IMR-90 (cell line): Measurements from ENCODE around the gene CANX. TPM values are rescaled to one million over a fixed set of nuclear protein-coding genes. Genes with fewer than 3 reads are reported as not detected.

Experiments
- ATAC-seq: fragments of 200-7000 bp; cut with Tn5 transposase; 2 replicates; pipeline ENCODE4 v1.9.1; 2020; ENCODE audit warnings: low read depth, mild to moderate bottlenecking, moderate library complexity
- BruUV-seq: library from RNA; stranded (reverse); fragments of 400-500 nt; replicated peaks from 2 replicates; lab custom pipeline; 2021; lab: Mats Ljungman, UMichigan
- CTCF ChIA-PET: fragments of 300-600 bp; formaldehyde crosslinking; extraction: SDS; loops from one replicate; lab custom pipeline; 2021; ENCODE audit warnings: antibody characterized with exemption; lab: Yijun Ruan, JAX
- POLR2A ChIA-PET: fragments of 300-600 bp; sonication (Branson Sonifier 250); formaldehyde crosslinking; loops from one replicate; lab custom pipeline; 2022; ENCODE audit warnings: antibody characterized with exemption; ENCODE audit not compliant: unreplicated experiment; lab: Charles Lee
- DNase-seq: peaks from one replicate; pipeline ENCODE4 v3.0.0; 2013
- H2AFZ ChIP-seq: replicated peaks from 2 replicates; pipeline ENCODE3; 2013; ENCODE audit warnings: low read length, mild to moderate bottlenecking; ENCODE audit not compliant: poor library complexity
- H2AK5ac ChIP-seq: 2 replicates; pipeline ENCODE4 v1.6.1; 2013; ENCODE audit warnings: low read depth, low read length, inconsistent platforms
- H2AK9ac ChIP-seq: replicated peaks from 2 replicates; pipeline ENCODE3; 2013; ENCODE audit warnings: mild to moderate bottlenecking, low read depth, low read length, moderate library complexity; ENCODE audit not compliant: poor library complexity
- H2BK120ac ChIP-seq: 2 replicates; pipeline ENCODE4 v1.6.1; 2013; ENCODE audit warnings: low read depth, low read length, inconsistent platforms
- H2BK15ac ChIP-seq: 3 replicates; pipeline ENCODE4 v1.6.1; 2013; ENCODE audit warnings: low read depth, low read length, inconsistent platforms
- H2BK20ac ChIP-seq: 2 replicates; pipeline ENCODE4 v1.6.1; 2013; ENCODE audit warnings: low read depth, mild to moderate bottlenecking, inconsistent platforms, low read length, moderate library complexity
- H2BK5ac ChIP-seq: 2 replicates; pipeline ENCODE4 v1.6.1; 2013; ENCODE audit warnings: mild to moderate bottlenecking, low read depth, low read length, inconsistent platforms; ENCODE audit not compliant: poor library complexity, severe bottlenecking
- H3K14ac ChIP-seq: replicated peaks from 2 replicates; pipeline ENCODE4 v1.6.1; 2013; ENCODE audit warnings: low read depth, low read length, inconsistent platforms
- H3K18ac ChIP-seq: 2 replicates; pipeline ENCODE4 v1.6.1; 2013; ENCODE audit warnings: low read depth, low read length, control low read depth
- H3K23ac ChIP-seq: 2 replicates; pipeline ENCODE4 v1.6.1; 2013; ENCODE audit warnings: low read depth, low read length, inconsistent platforms
- H3K27ac ChIP-seq: 2 replicates; pipeline ENCODE4 v1.5.1; 2013; ENCODE audit warnings: mild to moderate bottlenecking, control low read depth, low read length; ENCODE audit not compliant: insufficient read depth
- H3K27me3 ChIP-seq: 2 replicates; pipeline ENCODE4 v1.6.1; 2013; ENCODE audit warnings: low read length; ENCODE audit not compliant: control insufficient read depth, insufficient read depth
- H3K36me3 ChIP-seq: 2 replicates; pipeline ENCODE4 v1.6.1; 2013; ENCODE audit warnings: low read length, mixed read lengths; ENCODE audit not compliant: control insufficient read depth, insufficient read depth
- H3K4ac ChIP-seq: 2 replicates; pipeline ENCODE4 v1.6.1; 2013; ENCODE audit warnings: low read depth, low read length, inconsistent platforms
- H3K4me1 ChIP-seq: 2 replicates; pipeline ENCODE4 v1.6.1; 2013; ENCODE audit warnings: low read length, mixed read lengths; ENCODE audit not compliant: control insufficient read depth, insufficient read depth
- H3K4me2 ChIP-seq: 2 replicates; pipeline ENCODE4 v1.6.1; 2013; ENCODE audit warnings: low read depth, mild to moderate bottlenecking, control low read depth, low read length, moderate library complexity
- H3K4me3 ChIP-seq: 2 replicates; pipeline ENCODE4 v1.5.1; 2013; ENCODE audit warnings: low read depth, mild to moderate bottlenecking, control low read depth, low read length, moderate library complexity; ENCODE audit not compliant: insufficient read depth
- H3K56ac ChIP-seq: 2 replicates; pipeline ENCODE4 v1.6.1; 2013; ENCODE audit warnings: low read length, inconsistent platforms; ENCODE audit not compliant: insufficient read depth; ENCODE audit errors: extremely low read depth
- H3K79me1 ChIP-seq, 2 experiments: 2 replicates each; pipeline ENCODE4 v1.6.1; 2013; ENCODE audit warnings: low read length in 2 of 2, inconsistent platforms in 1 of 2, low read depth in 1 of 2
- H3K9ac ChIP-seq: 2 replicates; pipeline ENCODE4 v1.6.1; 2013; ENCODE audit warnings: low read depth, low read length, control low read depth
- H3K9me1 ChIP-seq: 2 replicates; pipeline ENCODE4 v1.6.1; 2013; ENCODE audit warnings: low read length, inconsistent platforms; ENCODE audit not compliant: insufficient read depth
- H3K9me3 ChIP-seq: 2 replicates; pipeline ENCODE4 v1.6.1; 2013; ENCODE audit warnings: low read length; ENCODE audit not compliant: control insufficient read depth, insufficient read depth
- H4K20me1 ChIP-seq: 2 replicates; pipeline ENCODE4 v1.6.1; 2013; ENCODE audit warnings: low read length, inconsistent platforms; ENCODE audit not compliant: insufficient read depth
- H4K5ac ChIP-seq: 2 replicates; pipeline ENCODE4 v1.6.1; 2013; ENCODE audit warnings: mild to moderate bottlenecking, low read depth, low read length, control low read depth
- H4K8ac ChIP-seq, 2 experiments: 2 replicates each; pipeline ENCODE4 v1.6.1; 2013; ENCODE audit warnings: low read depth in 2 of 2, low read length in 2 of 2, control low read depth in 1 of 2, inconsistent platforms in 1 of 2
- H4K91ac ChIP-seq: 2 replicates; pipeline ENCODE4 v1.6.1; 2013; ENCODE audit warnings: low read depth, low read length, inconsistent platforms; ENCODE audit not compliant: insufficient read depth
- BHLHE40 ChIP-seq: fragments of 150-350 bp; IDR thresholded peaks from 2 replicates; pipeline ENCODE4 v1.6.1; 2016; ENCODE audit warnings: mild to moderate bottlenecking, low read depth, low read length
- FOS ChIP-seq: fragments of 150-350 bp; IDR thresholded peaks from 2 replicates; pipeline ENCODE4 v1.6.1; 2016; ENCODE audit warnings: low read depth, low read length
- MAFK ChIP-seq: IDR thresholded peaks from 2 replicates; pipeline ENCODE4 v1.6.1; 2012; ENCODE audit warnings: low read depth, low read length, improper control_type of control experiment
- MAZ ChIP-seq: IDR thresholded peaks from 2 replicates; pipeline ENCODE4 v1.6.1; 2012; ENCODE audit warnings: low read depth, mild to moderate bottlenecking, low read length, improper control_type of control experiment, moderate library complexity, borderline replicate concordance
- WGBS, 2 experiments: methylation state at CpG; one replicate each; pipeline versions ENCODE4 v1.1.5 to v1.1.7; 2013; ENCODE audit warnings: missing lambda C conversion rate in 2 of 2; ENCODE audit not compliant: insufficient read length in 1 of 2; ENCODE audit errors: extremely low coverage in 2 of 2; 5-methylcytosine and 5-hydroxymethylcytosine counted together
- dilution Hi-C: fragments of 300-500 bp; cut with HindIII; formaldehyde crosslinking; loops from one replicate; pipeline ENCODE4 v1.14.3; 2018; ENCODE audit warnings: low sequenced_read_pairs; ENCODE audit not compliant: unreplicated experiment
- in situ Hi-C: fragments of 300-500 bp; cut with MboI; formaldehyde crosslinking; loops from 3 replicates; pipeline ENCODE4 v1.14.3; 2019; ENCODE audit warnings: low sequenced_read_pairs, inconsistent platforms, mixed read lengths
- intact Hi-C: fragments of 100-400 bp; cut with micrococcal nuclease; formaldehyde crosslinking; loops from 2 replicates; pipeline ENCODE4 v1.10.0; 2022
- polyA plus RNA-seq, 3 experiments: library from polyadenylated mRNA; depleted of rRNA; stranded (reverse); fragments of >200 nt; gene quantifications; 2 replicates each; pipeline ENCODE4 v1.2.3, GENCODE V29; 2012; ENCODE audit warnings: low replicate concordance in 1 of 3
- total RNA-seq: library from RNA; depleted of rRNA; stranded (reverse); fragments of >200 nt; gene quantifications from 2 replicates; pipeline ENCODE4 v1.2.3, GENCODE V29; 2012
- TF ChIP-seq, protein P1 (sequence below): fragments of 150-350 bp; IDR thresholded peaks from 2 replicates; pipeline ENCODE4 v1.6.1; 2017; ENCODE audit warnings: mild to moderate bottlenecking, antibody characterized with exemption, low read length, low read depth
- TF ChIP-seq, protein P2 (sequence below): conservative IDR thresholded peaks from 2 replicates; pipeline ENCODE4 v1.5.1; 2012; ENCODE audit warnings: mild to moderate bottlenecking, low read depth, low read length, improper control_type of control experiment

The CANX gene
- total and polyA plus RNA-seq, 2 of the 4 experiments (the other 2 are of a cell fraction) = 216 to 345 TPM

DNA sequence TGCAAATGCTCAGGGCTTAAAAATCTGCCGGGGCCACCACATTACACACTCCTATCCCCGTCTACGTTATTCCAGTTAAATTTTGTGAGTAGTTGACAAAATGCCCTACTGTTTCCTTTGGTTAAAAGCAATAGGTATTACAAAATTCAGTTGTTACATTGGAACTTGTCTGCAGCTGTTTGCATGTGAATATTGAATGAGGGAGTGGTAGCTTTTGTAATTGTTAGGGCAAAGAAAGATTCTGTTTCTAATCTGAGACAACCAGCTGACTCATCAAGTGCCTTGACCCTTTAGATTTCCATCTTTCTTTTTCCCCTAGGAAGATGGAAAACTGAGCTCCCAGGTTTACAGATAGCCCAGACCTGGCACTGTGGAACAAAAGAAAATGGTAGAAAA is 64.0 kb downstream of the CANX start:
- Histone ChIP-seq H3K4me3 (no peak overlapping the region), H3K18ac (no peak overlapping the region), H3K23ac (no peak overlapping the region), H2AK5ac (no peak overlapping the region), H3K4me1 (peaks cover 39% of the 10 kb centered on the region), H2AK9ac (no peak overlapping the region), H3K27me3 (no peaks in the 10 kb centered on the region), H3K9me1 (peaks cover 35% of the 10 kb centered on the region), H3K9ac (no peak overlapping the region), H3K56ac (no peak overlapping the region), H2BK20ac (no peak overlapping the region), H2AFZ (no peak overlapping the region), H2BK5ac (peak overlapping the region; percentile 14), H4K91ac (no peak overlapping the region), H4K5ac (no peak overlapping the region), H2BK15ac (no peak overlapping the region), H3K9me3 (no peaks in the 10 kb centered on the region), H3K4ac (no peak overlapping the region), H2BK120ac (no peak overlapping the region), H3K36me3 (peaks cover 17% of the 10 kb centered on the region), H3K14ac (0 out of 2 replicates have a peak overlapping the region, but pooled peaks have one; percentile 2), H4K8ac (no peak overlapping the region), H3K27ac (peak overlapping the region; percentile 23; the same call in 1 of the 2 replicates), H3K79me1 (peaks cover 37 to 76% of the 10 kb centered on the region in 2 experiments), H4K20me1 (peaks cover 59% of the 10 kb centered on the region), H3K4me2 (peak overlapping the region; percentile 57)
- peak; percentile 75 for DNase-seq
- intact Hi-C loops (loop anchor here (1.0 to 2.0 kb wide), 2 partner anchors 30 to 34 kb away; partner anchors contain the start of gene MAML1), dilution Hi-C loops (no loop called here), in situ Hi-C loops (no loop called here)
- BruUV-seq = no TSS peak
- no CpG with 5 or more reads among the region's 3 CpGs for WGBS, 2 experiments
- peak; percentile 25 for ATAC-seq
- POLR2A ChIA-PET = no interaction called here
- TF ChIP-seq MAZ (0 out of 2 replicates have a peak, but pooled peaks have one; percentile 3), BHLHE40 (no peak), FOS (peak; percentile 41; the same call in 1 of the 2 replicates), MAFK (peak; percentile 78)
- TF ChIP-seq, protein P1, sequence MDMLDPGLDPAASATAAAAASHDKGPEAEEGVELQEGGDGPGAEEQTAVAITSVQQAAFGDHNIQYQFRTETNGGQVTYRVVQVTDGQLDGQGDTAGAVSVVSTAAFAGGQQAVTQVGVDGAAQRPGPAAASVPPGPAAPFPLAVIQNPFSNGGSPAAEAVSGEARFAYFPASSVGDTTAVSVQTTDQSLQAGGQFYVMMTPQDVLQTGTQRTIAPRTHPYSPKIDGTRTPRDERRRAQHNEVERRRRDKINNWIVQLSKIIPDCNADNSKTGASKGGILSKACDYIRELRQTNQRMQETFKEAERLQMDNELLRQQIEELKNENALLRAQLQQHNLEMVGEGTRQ = no peak
- TF ChIP-seq, protein P2, sequence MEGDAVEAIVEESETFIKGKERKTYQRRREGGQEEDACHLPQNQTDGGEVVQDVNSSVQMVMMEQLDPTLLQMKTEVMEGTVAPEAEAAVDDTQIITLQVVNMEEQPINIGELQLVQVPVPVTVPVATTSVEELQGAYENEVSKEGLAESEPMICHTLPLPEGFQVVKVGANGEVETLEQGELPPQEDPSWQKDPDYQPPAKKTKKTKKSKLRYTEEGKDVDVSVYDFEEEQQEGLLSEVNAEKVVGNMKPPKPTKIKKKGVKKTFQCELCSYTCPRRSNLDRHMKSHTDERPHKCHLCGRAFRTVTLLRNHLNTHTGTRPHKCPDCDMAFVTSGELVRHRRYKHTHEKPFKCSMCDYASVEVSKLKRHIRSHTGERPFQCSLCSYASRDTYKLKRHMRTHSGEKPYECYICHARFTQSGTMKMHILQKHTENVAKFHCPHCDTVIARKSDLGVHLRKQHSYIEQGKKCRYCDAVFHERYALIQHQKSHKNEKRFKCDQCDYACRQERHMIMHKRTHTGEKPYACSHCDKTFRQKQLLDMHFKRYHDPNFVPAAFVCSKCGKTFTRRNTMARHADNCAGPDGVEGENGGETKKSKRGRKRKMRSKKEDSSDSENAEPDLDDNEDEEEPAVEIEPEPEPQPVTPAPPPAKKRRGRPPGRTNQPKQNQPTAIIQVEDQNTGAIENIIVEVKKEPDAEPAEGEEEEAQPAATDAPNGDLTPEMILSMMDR = no peak
- CTCF ChIA-PET = interaction anchor here (0.5 to 1.6 kb wide), 9 partner anchors 8 to 1411 kb away, joined by 3 to 6 read pairs (median 4); partner anchors contain the start of gene MAML1
